Dedifferentiated amniotic fluid mesenchymal stem cell (primary cell): ENCODE data around the gene EPO.
"Not testable (repeated sequence)": the region's sequence is repeated elsewhere in the genome, so short reads cannot be mapped to it uniquely, and the experiment has no call there.

Experiments used
- DNase-seq: peaks from one replicate; pipeline ENCODE4 v3.0.0-alpha.2; 2016; ENCODE audit errors: extremely low spot score

EPO gene

GRCh38 chr7:100736671-100737070 is 16.4 kb downstream of the EPO start:
- no peak for DNase-seq

GRCh38 chr7:100739934-100740333 is 19.7 kb downstream of the EPO start:
- DNase-seq, result no peak

- no peak for DNase-seq
Observed at GRCh38 chr7:100744605-100745004, 24.3 kb downstream of the EPO start.

- peak; percentile 36 for DNase-seq
Observed at GRCh38 chr7:100745184-100745583, 24.9 kb downstream of the EPO start.

- no peak for DNase-seq
Observed at GRCh38 chr7:100752994-100753393, 32.7 kb downstream of the EPO start.

GRCh38 chr7:100753750-100754149 is 33.5 kb downstream of the EPO start:
- peak; percentile 16 for DNase-seq

- DNase-seq, result no peak
Observed at GRCh38 chr7:100759357-100760171, 39.3 kb downstream of the EPO start.

- not testable (repeated sequence) for DNase-seq
Observed at GRCh38 chr7:100762841-100763240, 42.6 kb downstream of the EPO start.

GRCh38 chr7:100763556-100764140 is 43.4 kb downstream of the EPO start:
- no peak for DNase-seq

- no peak for DNase-seq
Observed at GRCh38 chr7:100764841-100765240, 44.6 kb downstream of the EPO start.

GRCh38 chr7:100765250-100765649 is 45.0 kb downstream of the EPO start:
- no peak for DNase-seq

GRCh38 chr7:100768784-100769183 is 48.5 kb downstream of the EPO start:
- DNase-seq, result no peak
